H9 (cell line): ENCODE results near the gene SH2D2A. TPM values are rescaled to one million over a fixed set of nuclear protein-coding genes. Genes with fewer than 3 reads are reported as not detected.

Experiments used
- DNase-seq: peaks from one replicate; pipeline ENCODE4 v3.0.0-alpha.2; 2017
- H2AFZ ChIP-seq: one replicate; pipeline ENCODE4 v1.6.1; 2013; ENCODE audit warnings: mild to moderate bottlenecking, low read length, control low read depth, moderate library complexity
- H2AK5ac ChIP-seq: 2 replicates; pipeline ENCODE4 v1.6.1; 2013; ENCODE audit warnings: low read length, control low read depth, mixed read lengths; ENCODE audit not compliant: insufficient read length
- H2BK120ac ChIP-seq: one replicate; pipeline ENCODE4 v1.6.1; 2013; ENCODE audit warnings: low read depth, mild to moderate bottlenecking, low read length, control low read depth, inconsistent platforms; ENCODE audit not compliant: poor library complexity, severe bottlenecking
- H2BK12ac ChIP-seq: 2 replicates; pipeline ENCODE4 v1.6.1; 2013; ENCODE audit warnings: low read length, control low read depth, mixed read lengths, low read depth; ENCODE audit not compliant: insufficient read length
- H2BK15ac ChIP-seq: 2 replicates; pipeline ENCODE4 v1.6.1; 2013; ENCODE audit warnings: low read depth, low read length, control low read depth
- H2BK20ac ChIP-seq: one replicate; pipeline ENCODE4 v1.6.1; 2013; ENCODE audit warnings: low read depth, mild to moderate bottlenecking, low read length, control low read depth, inconsistent platforms; ENCODE audit not compliant: poor library complexity, severe bottlenecking
- H2BK5ac ChIP-seq: 2 replicates; pipeline ENCODE4 v1.6.1; 2013; ENCODE audit warnings: low read length, control low read depth, mixed read lengths; ENCODE audit not compliant: insufficient read length
- H3K14ac ChIP-seq: 2 replicates; pipeline ENCODE4 v1.6.1; 2013; ENCODE audit warnings: low read length, control low read depth; ENCODE audit not compliant: insufficient read depth
- H3K18ac ChIP-seq: 2 replicates; pipeline ENCODE4 v1.6.1; 2013; ENCODE audit warnings: low read depth, mild to moderate bottlenecking, mixed read lengths, low read length, control low read depth; ENCODE audit not compliant: insufficient read length
- H3K23ac ChIP-seq: 2 replicates; pipeline ENCODE4 v1.6.1; 2013; ENCODE audit warnings: low read length, control low read depth, mixed read lengths, low read depth; ENCODE audit not compliant: insufficient read length
- H3K23me2 ChIP-seq: 2 replicates; pipeline ENCODE4 v1.6.1; 2013; ENCODE audit warnings: low read depth, mild to moderate bottlenecking, mixed read lengths, low read length, control low read depth; ENCODE audit not compliant: insufficient read length, poor library complexity, severe bottlenecking
- H3K27ac ChIP-seq: 2 replicates; pipeline ENCODE4 v1.5.1; 2013; ENCODE audit warnings: low read length, control low read depth, mixed read lengths, low read depth; ENCODE audit not compliant: insufficient read length
- H3K27me3 ChIP-seq: 2 replicates; pipeline ENCODE4 v1.6.1; 2013; ENCODE audit warnings: low read length, control low read depth, inconsistent platforms; ENCODE audit not compliant: insufficient read depth
- H3K4ac ChIP-seq: 2 replicates; pipeline ENCODE4 v1.6.1; 2013; ENCODE audit warnings: low read depth, mild to moderate bottlenecking, control low read depth, inconsistent platforms, low read length, moderate library complexity
- H3K4me1 ChIP-seq: 2 replicates; pipeline ENCODE4 v1.6.1; 2013; ENCODE audit warnings: low read length, control low read depth, inconsistent platforms; ENCODE audit not compliant: insufficient read depth
- H3K4me2 ChIP-seq: 2 replicates; pipeline ENCODE4 v1.6.1; 2013; ENCODE audit warnings: low read length, control low read depth, mixed read lengths; ENCODE audit not compliant: insufficient read length, insufficient read depth
- H3K56ac ChIP-seq: 2 replicates; pipeline ENCODE4 v1.6.1; 2013; ENCODE audit warnings: low read depth, mild to moderate bottlenecking, mixed read lengths, low read length, control low read depth; ENCODE audit not compliant: insufficient read length
- H3K79me1 ChIP-seq: 2 replicates; pipeline ENCODE4 v1.6.1; 2013; ENCODE audit warnings: low read depth, mild to moderate bottlenecking, moderate library complexity, low read length, control low read depth, inconsistent platforms; ENCODE audit not compliant: insufficient read depth, poor library complexity, severe bottlenecking
- H3K79me2 ChIP-seq: 2 replicates; pipeline ENCODE4 v1.6.1; 2013; ENCODE audit warnings: low read length, control low read depth, inconsistent platforms; ENCODE audit not compliant: insufficient read depth
- H3K9ac ChIP-seq: 2 replicates; pipeline ENCODE4 v1.6.1; 2013; ENCODE audit warnings: low read length, control low read depth, mixed read lengths; ENCODE audit not compliant: insufficient read length; ENCODE audit errors: extremely low read depth
- H3K9me3 ChIP-seq: one replicate; pipeline ENCODE4 v1.6.1; 2013; ENCODE audit warnings: low read depth, low read length, inconsistent platforms; ENCODE audit not compliant: control insufficient read depth
- H3T11ph ChIP-seq: one replicate; pipeline ENCODE4 v1.6.1; 2013; ENCODE audit warnings: mild to moderate bottlenecking, low read length, control low read depth, inconsistent platforms
- H4K20me1 ChIP-seq: one replicate; pipeline ENCODE4 v1.6.1; 2013; ENCODE audit not compliant: control insufficient read depth, insufficient read length, insufficient read depth
- H4K5ac ChIP-seq: 2 replicates; pipeline ENCODE4 v1.6.1; 2013; ENCODE audit warnings: low read depth, mild to moderate bottlenecking, mixed read lengths, low read length, control low read depth; ENCODE audit not compliant: insufficient read length
- H4K8ac ChIP-seq: replicated peaks from 2 replicates; pipeline ENCODE4 v1.6.1; 2013; ENCODE audit warnings: low read length, control low read depth, mixed read lengths, low read depth; ENCODE audit not compliant: insufficient read length
- H4K91ac ChIP-seq: 2 replicates; pipeline ENCODE4 v1.6.1; 2013; ENCODE audit warnings: low read depth, mild to moderate bottlenecking, moderate library complexity, mixed read lengths, low read length, control low read depth; ENCODE audit not compliant: insufficient read length
- H3K27ac Mint-ChIP-seq, 3 experiments: 2 replicates in 2 of 3; 3 replicates in 1 of 3; pipeline ENCODE4 v1.8.0; 2020 to 2021; ENCODE audit warnings: mixed read lengths in 3 of 3, mild to moderate bottlenecking in 1 of 3, moderate library complexity in 1 of 3
- H3K27me3 Mint-ChIP-seq: 2 replicates; pipeline ENCODE4 v1.8.0; 2021; ENCODE audit warnings: low read depth, mild to moderate bottlenecking, moderate library complexity, mixed read lengths
- H3K36me3 Mint-ChIP-seq, 3 experiments: 2 replicates in 2 of 3; 3 replicates in 1 of 3; pipeline ENCODE4 v1.8.0; 2020 to 2021; ENCODE audit warnings: low read depth in 3 of 3, mixed read lengths in 3 of 3; ENCODE audit not compliant: insufficient read depth in 1 of 3
- H3K4me1 Mint-ChIP-seq, 2 experiments: 2 replicates each; pipeline ENCODE4 v1.8.0; 2020; ENCODE audit warnings: mixed read lengths in 2 of 2
- H3K4me3 Mint-ChIP-seq, 2 experiments: 2 replicates in 1 of 2; 3 replicates in 1 of 2; pipeline ENCODE4 v1.8.0; 2020 to 2021; ENCODE audit warnings: mild to moderate bottlenecking in 2 of 2, mixed read lengths in 2 of 2, moderate library complexity in 1 of 2
- H3K9me3 Mint-ChIP-seq, 2 experiments: 2 replicates in 1 of 2; 3 replicates in 1 of 2; pipeline ENCODE4 v1.8.0; 2020; ENCODE audit warnings: mild to moderate bottlenecking in 2 of 2, mixed read lengths in 2 of 2, moderate library complexity in 1 of 2
- CTCF ChIP-seq: fragments of 200-600 bp; sonication (generic); conservative IDR thresholded peaks from 3 replicates; pipeline ENCODE4 v1.8.0; 2021; ENCODE audit warnings: antibody characterized with exemption, mild to moderate bottlenecking
- WGBS: extraction: QIAGEN DNeasy Blood & Tissue Kit; methylation state at CpG from one replicate; pipeline ENCODE4 v1.1.7; 2013; ENCODE audit warnings: missing lambda C conversion rate, low lambda C conversion rate, mixed read lengths; ENCODE audit not compliant: insufficient read length; ENCODE audit errors: extremely low coverage; 5-methylcytosine and 5-hydroxymethylcytosine counted together
- total RNA-seq: library from RNA; stranded (reverse); gene quantifications from 2 replicates; pipeline ENCODE4 v1.2.1, GENCODE V29; 2021

Gene SH2D2A
- total RNA-seq, 1 experiment from 2014 or later = 2.0 TPM

- Histone ChIP-seq H3T11ph (no peak overlapping the region), H3K9me3 (no peaks in the 10 kb centered on the region), H3K18ac (no peak overlapping the region), H3K27me3 (no peaks in the 10 kb centered on the region; the same call in 1 of the 2 replicates), H4K8ac (no peak overlapping the region), H3K56ac (no peak overlapping the region), H2AK5ac (no peak overlapping the region), H2BK15ac (no peak overlapping the region), H4K5ac (no peak overlapping the region), H3K79me2 (no peaks in the 10 kb centered on the region), H3K9ac (no peak overlapping the region), H2BK120ac (no peak overlapping the region), H3K4me2 (no peak overlapping the region), H3K4me1 (no peaks in the 10 kb centered on the region), H4K91ac (no peak overlapping the region), H3K27ac (no peak overlapping the region), H2BK12ac (no peak overlapping the region), H2BK20ac (no peak overlapping the region), H3K23ac (no peak overlapping the region), H3K14ac (no peak overlapping the region), H4K20me1 (no peaks in the 10 kb centered on the region), H3K4ac (no peak overlapping the region), H2BK5ac (no peak overlapping the region), H3K79me1 (no peaks in the 10 kb centered on the region), H3K23me2 (no peaks in the 10 kb centered on the region), H2AFZ (no peak overlapping the region)
- Mint-ChIP-seq H3K36me3 (peaks cover 0 to 2% (median 0%) of the 10 kb centered on the region in 3 experiments; a peak in 1 of 7 replicates), H3K9me3 (no peaks in the 10 kb centered on the region; a peak in 1 of 5 replicates), H3K27ac (no peak overlapping the region), H3K4me3 (no peak overlapping the region), H3K4me1 (peaks cover 0 to 3% of the 10 kb centered on the region in 2 experiments; a peak in 1 of 4 replicates), H3K27me3 (peaks cover 56% of the 10 kb centered on the region)
- no CpG with 5 or more reads among the region's 5 CpGs for WGBS
- DNase-seq = no peak
- TF ChIP-seq CTCF = no peak
Observed at GRCh38 chr1:156823210-156823790, 6.7 kb upstream of the SH2D2A start.
